NK-92 treated with Interleukin-12 subunit alpha and Interleukin-12 subunit beta, amount 100 ng/mL, for 24 hours (cell line): ENCODE data around the gene EXOC7.

ENCODE experiments used
- DNase-seq: peaks from one replicate; lab custom pipeline; 2025; lab: John Stamatoyannopoulos, UW

EXOC7 gene

DNA sequence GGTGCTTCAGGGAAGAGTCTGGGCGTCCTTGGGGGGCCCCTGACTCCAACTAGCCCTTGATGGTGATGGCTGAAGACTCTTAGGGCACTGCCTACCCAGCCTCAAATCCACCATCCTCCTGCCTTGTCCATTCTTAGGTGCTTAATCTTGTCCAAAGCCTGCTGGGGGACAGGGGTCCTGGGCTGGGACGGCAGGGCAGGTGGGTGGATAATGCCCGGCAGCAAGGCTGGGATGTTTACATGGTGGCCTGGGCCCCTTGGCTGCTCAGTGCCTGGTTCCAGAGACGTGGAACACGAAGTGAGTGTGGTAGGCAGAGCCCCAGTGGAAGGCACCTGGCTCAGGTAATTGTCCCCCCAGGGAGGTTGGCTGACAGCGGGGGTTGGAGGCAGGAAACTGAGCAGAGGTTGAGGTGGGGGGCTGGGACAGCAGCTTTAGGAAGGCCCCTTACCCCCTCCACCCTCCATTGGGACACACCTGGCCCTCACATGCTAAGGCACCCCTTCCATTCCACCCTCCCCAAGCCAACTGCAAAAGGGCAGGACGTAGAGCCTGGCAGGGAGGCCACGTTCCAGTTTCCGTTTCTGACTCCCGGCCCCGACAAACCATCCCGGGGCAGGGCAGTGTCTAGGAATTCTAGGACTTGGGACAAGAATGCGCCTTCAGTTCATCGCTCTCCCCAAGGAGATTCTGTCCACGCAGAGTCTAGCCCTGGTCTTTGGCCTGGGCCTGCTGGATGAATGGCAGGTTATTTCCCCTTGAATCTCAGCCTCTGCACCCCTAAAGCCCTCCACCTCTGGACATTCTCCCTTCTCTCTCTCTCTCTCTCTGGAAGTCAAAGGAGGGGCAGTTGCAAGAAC lies 35.5 kb upstream of the EXOC7 start:
- DNase-seq, result no peak

DNA sequence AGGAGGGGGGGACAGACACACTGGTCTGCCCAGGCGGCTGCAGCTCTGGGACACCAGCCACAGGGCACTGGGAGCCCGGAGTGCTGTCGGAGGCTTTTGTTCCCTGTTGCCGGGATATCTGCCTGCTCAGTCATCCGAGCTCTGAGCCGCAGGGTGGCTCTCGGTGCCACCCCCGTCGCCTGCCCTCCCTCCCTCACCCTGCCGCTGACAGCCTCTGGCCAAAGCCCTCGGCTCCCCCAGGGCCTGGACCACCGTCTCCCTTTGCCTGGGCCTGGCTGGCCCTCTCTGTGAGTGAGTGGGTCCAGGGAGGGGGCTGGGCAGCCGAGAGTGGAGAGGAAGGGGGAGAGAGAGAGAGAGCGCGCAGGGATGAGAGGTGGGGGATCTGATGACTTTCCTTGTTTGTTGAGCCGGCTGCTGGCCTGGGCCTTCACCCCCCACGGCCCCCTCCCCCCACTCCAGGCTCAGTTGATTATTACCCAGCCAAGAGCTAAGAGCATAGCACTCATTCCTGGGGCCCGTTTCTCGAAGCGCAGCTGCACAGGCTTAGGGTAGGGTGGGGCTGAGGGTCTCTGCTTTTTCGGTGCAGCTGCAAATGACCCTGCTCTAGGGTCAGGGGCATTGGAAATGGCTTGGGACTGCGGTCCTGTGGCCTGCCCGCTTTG lies 34.8 kb upstream of the EXOC7 start:
- DNase-seq, result no peak

DNA sequence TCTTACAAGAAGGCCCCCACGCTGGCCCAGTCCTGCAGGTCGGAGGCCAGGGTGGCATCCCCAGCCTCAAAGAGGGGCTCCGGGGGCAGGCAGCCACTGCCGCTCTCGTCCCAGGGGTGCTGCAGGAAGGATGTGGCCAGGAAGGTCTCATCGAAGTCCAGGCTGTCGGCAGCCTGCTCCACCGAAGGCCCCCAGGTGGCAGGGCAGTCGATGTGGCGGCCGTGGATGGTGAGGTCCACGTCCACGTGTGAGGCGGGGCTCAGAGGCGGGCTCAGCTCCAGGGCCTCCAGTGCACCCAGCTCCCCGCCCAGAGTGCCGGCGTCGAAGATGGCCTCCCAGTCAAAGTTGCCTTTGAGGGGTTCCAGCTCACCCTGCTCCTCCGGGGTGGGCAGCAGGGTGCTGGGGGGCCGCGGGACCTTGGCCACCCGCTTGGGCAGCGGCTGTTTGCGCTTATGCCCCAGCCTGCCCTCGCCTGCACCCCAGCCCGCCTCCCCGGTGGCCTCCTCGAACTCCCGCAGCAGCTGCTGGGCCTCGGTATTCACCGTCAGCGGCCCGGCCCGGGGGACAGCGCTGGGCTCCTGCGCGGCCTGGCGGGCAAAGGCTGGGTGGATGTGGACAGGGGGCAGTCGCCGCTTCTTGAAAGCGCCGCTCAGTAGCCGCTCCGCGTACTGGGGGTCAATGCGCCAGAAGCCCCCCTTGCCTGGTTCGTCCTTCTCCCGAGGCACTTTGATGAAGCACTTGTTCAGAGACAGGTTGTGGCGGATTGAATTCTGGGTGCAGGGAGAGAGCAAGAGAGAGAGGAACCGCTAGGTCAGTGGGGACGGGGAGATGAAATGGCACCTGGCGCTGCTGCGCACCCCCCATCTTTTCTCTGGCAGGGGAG lies 34.0 kb upstream of the EXOC7 start:
- DNase-seq, result no peak

DNA sequence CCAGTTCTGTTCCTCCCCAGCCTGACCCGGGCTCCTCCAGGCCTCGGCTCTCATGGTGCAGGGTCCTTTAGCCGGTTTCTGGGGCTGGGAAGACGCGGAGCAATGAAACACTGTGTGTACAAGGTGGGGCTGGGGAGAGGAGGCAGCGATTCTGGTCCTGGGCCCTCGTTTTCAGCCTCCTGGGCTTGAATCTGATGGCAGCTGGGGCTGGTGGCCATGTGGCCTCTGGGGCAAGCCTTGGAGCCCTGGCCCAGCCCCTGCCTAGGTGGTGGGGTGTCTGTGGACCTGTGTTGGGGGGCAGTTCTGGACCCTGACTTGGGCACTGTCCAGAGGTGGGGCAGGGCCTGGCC lies 33.4 kb upstream of the EXOC7 start:
- DNase-seq, result no peak

DNA sequence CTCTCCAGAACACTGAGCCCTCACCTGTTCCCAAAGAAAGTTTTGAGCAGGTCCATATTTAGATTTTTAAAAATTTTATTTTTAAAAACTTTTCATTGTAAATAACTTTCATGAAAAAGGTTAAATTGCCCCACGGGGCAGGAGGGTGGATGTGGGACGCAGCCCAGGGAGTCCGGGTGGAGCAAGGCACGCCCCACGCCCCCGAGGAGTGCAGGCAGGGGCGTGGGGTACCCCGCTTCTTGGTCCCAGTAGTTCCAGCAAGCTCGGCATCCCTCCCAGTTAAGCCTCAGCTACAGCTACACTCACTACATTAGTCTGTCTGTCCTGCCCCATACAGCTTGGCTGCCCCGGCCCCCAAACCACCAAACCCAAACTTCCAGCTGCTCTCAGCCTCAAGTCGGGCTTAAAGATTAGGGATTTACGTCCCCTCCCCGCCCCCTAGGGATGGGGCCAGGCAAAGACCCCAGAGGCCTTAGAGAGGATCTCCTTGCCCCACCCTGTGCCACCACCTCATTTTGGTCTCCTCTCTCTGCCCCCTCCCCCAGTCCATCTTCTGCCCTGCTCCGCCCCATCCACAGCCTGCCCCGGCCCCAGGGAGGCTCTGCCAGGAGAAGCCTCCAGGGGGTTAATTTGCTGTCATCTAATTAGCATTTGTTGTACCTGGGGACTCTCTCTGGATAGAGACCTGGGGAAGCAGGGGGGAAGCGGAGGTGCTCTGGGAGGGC lies 32.9 kb upstream of the EXOC7 start:
- DNase-seq, result no peak

DNA sequence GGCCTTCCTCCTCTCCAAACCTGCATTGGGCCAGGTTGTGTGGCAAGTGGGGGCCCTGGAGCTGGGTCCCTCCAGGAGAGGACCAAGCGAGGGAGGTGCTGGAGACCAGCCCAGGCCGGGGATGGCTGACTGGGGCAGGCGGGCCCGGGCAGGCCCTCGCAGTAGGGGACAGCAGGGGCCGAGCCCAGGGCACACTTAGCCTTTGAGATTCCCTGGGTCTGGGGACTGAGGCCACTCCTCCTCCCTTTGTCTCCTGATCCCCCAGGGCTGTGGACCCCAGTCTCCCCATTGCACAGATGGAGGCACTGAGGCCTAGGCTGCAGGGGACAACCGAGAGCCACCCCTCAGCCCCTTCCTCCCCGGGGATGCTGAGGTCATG lies 32.2 kb upstream of the EXOC7 start:
- no peak for DNase-seq

DNA sequence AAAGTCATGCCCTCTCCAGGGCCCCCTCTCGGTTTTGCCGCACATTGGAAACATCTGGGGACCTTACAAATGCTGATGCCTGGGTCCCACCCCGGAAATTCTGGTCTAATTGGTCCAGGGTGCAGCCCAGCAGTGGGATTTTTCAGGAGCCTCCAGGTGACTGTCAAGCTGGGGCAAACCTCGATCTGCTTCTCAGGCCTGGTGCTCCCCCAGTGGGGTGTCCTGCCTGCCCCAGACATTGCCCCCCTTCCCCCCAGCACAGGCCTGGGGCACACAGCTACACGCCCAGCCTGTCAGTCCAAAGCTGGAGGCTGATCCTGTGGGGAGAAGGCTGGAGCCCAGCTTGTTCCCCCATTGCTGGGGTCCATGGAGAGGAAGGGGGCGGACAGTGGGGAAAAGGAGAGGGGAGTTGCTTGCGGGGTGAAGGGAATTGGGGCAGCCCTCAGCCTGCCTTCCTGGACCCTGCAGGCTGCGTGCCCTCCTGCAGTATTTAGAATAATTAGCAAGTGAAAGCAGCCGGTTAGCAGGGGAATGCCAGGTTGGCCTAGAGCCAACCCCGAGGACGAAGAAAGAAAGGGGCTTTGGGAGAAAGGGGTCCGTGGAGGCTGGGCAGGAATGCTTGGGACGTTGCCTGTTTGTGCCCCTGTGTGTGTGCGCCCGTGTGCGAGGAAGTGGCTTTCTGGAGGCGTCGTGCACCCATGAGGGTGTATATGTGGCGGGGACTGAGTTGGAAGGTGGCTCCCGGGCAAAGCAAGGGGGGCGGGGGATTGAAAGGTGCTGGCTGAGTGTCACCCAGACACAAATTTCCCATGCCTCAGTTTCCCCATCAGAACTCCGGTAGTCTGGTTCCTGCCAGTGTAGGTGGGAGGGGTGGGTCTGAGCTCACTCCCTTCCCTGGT lies 31.6 kb upstream of the EXOC7 start:
- DNase-seq, result no peak

DNA sequence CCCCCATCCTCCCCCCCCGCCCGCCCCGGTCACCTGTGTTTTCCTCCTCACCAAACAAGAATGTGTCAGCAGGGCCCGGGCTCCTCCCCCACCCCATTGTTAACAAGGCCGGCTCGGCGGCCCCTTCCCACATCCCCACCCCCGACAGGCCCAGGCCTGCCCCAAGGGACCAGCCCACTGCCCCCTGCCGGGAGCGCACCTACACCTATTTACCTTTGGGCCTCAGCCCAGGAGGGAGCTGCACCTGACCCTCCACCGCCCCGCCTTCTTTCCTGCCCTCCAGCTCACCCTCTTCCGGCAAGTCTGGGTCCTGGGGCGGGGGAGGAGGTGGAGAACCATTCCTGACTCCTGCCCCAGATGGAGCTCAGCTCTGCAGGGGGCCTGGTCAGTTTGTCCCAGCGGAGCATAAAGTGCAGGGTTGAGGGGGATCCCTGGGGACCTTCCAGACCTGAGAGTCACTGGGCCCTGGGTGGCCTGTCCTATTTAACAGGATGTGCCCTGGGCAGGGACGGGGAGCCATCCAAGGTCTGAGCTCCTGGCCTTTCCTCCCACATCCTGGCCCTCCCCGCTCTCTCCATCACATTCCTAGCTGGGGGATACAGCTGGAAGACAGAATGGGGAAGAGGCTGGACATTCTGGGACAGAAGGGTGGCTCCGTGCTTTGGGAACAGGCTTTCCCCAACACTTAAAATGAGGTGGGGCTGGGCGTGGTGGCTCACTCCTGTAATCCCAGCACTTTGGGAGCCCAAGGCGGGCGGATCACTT lies 29.2 kb upstream of the EXOC7 start:
- DNase-seq, result no peak

DNA sequence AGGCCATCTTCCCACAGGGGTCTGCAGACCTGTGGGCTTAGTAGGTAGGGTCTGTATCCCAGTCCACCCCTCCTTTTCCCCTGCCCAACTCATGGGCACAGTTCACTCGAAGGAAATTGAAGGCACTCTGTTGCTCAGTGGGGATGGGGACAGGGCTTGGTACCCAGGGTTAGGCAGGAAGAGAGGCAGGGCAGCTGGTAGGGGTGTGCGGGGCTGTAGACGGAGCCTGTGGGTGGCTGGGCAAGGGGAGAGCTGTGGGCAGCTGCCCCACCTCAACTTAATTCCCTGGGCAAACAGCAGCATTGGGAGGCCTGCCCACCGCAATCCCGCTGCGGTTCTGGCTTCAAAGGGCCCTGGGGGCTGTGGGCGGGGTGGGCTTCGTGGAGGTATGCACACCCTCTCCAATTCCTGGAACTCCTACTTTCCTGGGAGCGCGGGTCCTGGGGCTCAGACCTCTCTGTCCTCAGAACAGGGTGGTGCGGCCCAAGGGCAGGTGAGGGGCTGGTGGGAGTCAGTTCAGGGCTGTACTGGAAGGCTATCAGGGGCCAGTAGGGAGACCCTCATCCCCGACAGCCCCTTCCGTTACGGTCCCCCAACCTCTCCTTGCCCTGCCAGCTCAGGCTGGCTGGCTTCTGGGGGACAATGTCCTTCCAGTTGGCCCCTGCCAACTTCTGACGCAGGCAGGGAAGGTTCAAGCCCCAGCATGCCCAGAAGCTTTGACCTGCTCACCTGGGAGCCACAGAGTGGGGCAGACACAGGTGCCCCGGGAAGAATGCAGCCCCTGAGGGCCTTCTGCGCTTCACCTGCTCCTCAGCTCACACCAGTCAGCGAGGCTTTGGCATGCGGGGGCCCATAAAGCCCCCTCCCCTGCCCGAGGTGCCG lies 28.3 kb upstream of the EXOC7 start:
- no peak for DNase-seq

DNA sequence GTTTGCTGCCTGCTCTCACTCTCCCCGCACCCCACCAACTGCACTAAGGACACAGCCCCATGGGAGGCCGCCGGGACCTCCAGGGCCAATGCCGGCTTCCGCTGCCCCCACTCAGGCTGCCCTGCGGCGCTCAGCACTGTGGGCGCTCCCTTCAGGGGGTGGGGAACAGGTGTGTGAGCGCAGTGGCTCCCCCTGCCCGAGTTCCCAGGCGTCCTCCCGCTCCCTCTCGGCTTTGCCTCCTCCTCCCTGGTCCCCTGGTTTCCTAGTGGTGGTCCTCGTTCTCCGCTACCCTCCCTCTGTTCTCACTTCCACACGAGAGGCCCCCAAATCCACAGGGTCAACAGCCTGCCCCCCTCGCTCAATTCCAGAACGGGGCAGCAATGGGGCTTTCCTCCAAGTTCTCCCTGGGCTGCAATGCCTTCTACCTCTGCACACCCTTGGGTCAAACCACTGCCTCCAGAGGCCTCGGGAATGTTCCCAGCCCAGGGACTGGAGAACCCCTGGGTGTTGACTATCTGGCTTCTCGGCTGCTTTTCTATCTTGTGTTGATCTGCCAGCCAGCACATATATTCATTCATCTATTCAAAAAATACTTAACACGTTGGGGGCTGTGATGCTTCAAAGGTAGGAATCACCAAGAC lies 27.6 kb upstream of the EXOC7 start:
- DNase-seq, result no peak

DNA sequence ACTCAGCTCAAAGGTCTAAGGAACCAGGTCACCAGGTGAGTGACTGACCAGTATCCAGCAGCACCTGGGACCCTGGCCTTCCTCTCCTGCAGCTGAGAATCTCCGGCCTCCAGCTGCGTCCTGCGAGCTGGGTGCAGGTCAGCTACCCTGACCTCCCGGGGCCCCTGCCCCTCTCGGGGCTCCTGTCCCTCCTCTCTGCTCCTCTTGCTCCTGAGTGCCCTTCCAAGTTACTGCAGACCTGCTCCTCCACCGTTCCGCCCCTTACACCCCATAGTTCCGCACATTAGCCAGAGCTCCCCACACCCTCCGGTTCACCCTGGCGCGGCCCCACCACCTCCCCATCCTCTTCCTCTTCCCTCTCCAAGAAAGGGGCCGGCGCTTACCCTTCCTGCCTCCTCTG lies 26.9 kb upstream of the EXOC7 start:
- no peak for DNase-seq

DNA sequence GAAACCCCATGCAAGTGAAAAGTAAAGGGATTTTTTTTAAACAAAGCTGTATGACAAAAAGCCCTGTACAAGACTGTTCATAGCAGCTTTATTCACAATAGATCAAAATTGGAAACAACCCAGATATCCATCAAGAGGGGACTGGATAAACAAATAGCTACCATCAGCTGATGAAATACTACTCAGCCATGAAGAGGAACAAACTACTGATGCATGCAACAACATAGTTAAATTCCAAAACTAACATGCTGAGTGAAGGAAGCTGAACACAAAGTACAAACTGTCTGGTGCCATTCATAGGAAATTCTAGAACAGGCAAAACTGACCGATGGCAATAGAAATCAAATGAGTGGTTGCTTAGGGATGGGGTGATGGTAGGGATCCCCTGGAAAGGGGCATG lies 22.3 kb upstream of the EXOC7 start:
- no peak for DNase-seq

DNA sequence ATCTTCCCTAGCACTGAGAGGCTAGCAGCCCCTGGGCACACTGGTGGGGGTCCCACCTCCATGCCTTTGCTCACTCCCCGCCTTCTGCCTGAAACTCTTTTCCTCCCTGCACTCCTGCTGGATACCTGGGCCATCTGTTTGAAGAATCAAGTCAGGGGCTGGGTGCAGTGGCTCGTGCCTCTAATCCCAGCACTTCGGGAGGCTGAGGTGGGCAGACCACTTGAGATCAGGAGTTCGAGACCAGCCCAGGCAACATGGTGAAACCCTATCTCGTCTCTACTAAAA lies 21.7 kb upstream of the EXOC7 start:
- no peak for DNase-seq

DNA sequence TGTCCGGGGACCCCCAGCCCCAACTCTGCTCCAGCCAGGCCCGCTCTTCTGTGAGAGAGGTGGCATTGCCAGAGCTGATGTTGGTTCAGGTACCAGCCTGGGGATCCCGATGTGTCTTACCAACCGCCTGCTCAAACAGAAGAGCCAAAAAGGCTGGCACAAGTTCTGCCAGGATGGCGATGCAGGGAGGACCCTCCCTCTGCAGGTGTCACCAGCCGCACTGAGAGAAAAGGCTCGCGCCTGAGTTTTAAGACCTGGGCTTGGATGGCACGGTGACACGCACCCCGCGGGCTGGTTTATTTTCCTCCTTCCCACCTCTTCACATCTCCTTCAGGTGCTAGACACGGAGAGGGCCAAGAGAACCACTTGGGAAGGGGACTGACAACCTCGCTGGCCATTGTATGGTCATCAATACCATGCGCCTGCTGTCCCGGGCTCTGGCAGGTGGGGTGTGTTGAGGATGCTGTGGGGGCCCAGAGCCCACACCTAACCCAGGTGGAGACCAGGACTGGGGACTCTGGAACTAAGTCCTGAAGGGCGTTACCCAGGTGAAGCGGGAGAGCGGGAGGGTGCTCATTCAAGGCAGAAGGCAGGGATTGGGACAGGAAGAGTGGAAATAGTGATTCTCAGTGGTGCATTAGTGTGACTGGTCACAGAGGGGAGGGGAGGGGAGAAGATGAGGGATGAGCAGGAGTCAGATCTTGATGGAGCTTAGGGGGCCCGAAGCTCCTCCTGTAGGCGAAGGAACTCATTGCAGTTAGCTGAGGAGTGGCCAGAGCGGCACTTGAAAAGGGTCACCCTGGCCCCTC lies 21.2 kb upstream of the EXOC7 start:
- DNase-seq, result no peak

DNA sequence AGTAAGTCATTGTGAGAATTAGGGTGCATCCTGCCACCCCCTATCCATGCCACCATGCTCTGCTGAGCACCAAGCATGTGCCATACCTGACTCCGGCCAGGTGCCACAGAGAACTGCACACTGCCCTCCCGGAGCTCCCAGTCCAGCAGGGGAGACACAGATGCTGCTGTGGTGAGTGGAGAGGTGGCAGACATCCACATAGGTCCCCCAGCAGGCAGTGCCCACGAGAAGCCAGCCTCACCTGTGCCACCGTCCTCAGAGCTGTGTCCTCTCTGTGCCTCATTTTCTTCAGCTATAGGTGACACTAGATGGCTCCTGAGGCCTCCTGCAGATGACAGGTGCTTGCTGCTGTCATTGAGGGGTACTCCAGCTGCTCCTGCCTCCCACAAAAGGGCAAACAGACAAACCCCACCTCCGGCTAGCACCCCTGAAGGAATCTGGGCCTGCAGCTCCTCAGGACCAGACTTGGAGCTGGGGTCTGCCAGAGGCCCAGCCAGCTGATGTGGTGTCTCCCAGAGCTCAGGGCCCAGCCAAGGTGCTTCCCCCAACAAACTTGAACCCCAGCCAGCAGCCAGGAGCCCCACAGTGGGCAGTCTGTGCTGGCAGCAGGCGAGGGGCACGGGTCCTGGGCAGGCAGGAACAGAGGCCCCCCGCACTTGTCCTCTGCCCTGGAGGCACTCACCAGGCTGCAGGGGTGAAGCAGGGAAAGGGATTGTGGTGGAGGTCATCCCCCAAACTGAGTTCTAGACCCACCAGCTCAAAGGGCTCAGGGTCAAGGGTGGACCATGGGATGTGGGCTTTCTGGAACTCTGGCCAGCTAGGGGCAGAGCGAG lies 20.4 kb upstream of the EXOC7 start:
- DNase-seq, result no peak

DNA sequence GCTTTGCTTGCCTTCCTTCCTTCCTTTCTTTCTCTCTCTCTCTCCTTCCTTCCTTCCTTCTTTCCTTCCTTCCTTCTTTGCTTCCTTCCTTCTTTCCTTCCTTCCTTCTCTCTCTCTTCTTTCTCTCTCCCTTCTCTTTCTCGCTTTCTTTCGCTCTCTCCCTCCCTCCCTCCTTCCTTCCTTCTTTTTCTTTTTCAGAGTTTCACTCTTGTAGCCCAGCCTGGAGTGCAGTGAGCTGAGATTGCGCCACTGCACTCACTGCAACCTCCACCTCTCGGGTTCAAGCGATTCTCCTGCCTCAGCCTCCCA lies 19.6 kb upstream of the EXOC7 start:
- DNase-seq, result no peak

DNA sequence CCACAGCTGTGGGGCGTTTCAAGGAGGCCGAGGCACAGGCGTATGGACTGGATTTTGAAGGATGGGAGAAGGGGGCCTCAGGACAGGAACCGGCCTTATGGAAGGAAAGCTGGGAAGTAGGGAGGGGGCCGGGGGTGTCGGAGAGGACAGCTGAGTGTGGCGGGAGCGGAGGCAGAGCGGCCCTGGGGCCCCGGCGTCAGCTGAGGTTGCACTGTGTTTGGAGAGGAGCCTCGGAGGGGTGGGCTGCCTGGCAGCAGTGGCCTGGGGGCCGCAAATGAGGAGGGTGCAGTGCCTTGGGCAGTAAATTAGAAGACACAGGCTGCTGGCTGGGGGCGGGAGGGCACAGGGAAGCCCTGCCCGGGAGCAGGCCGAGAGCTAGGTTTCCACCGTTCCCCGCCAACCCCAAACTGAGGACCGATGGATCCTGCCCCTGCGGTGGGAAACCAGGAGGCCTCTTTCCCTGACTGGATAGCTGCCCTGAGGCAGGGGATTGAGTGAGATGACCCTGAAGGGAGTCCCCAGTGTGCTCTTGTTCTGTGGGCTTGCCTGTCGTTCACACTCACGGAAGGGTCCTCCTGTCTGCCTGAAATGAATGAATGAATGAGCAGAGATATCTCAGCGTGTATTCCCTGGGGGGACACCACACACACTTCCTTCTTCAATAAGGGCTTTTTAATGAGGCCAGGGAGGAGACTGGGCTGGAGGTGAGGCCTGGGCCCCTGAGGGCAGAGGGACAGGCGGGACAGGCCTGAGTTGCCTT lies 19.0 kb upstream of the EXOC7 start:
- no peak for DNase-seq
